Smooth muscle cell (in vitro differentiated cells): ENCODE results near the gene FRY. TPM values are rescaled to one million over a fixed set of nuclear protein-coding genes. Genes with fewer than 3 reads are reported as not detected.

Experiments used
- DNase-seq: peaks from one replicate; lab custom pipeline; 2025; ENCODE audit not compliant: unreplicated experiment; lab: John Stamatoyannopoulos, UW
- H2AFZ ChIP-seq: fragments of 200-600 bp; sonication (generic); 2 replicates; pipeline ENCODE4 v1.6.0; 2016; ENCODE audit warnings: antibody characterized with exemption, low read depth, mild to moderate bottlenecking
- H3F3A ChIP-seq: fragments of 200-600 bp; sonication (generic); 2 replicates; pipeline ENCODE4 v1.6.0; 2017; ENCODE audit warnings: antibody characterized with exemption, low read depth
- H3K27ac ChIP-seq: fragments of 200-600 bp; sonication (generic); 2 replicates; pipeline ENCODE4 v1.5.1; 2016; ENCODE audit warnings: low read depth, mild to moderate bottlenecking
- H3K27me3 ChIP-seq: fragments of 200-600 bp; sonication (generic); 2 replicates; pipeline ENCODE4 v1.6.1; 2016; ENCODE audit warnings: low read depth, mild to moderate bottlenecking
- H3K36me3 ChIP-seq: fragments of 200-600 bp; sonication (generic); 2 replicates; pipeline ENCODE4 v1.5.1; 2016; ENCODE audit warnings: low read depth
- H3K4me1 ChIP-seq: fragments of 200-600 bp; sonication (generic); 2 replicates; pipeline ENCODE4 v1.5.1; 2016; ENCODE audit warnings: low read depth
- H3K4me2 ChIP-seq: fragments of 200-600 bp; sonication (generic); 2 replicates; pipeline ENCODE4 v1.6.0; 2016; ENCODE audit warnings: mild to moderate bottlenecking
- H3K4me3 ChIP-seq: fragments of 200-600 bp; sonication (generic); 2 replicates; pipeline ENCODE4 v1.5.1; 2016; ENCODE audit warnings: mild to moderate bottlenecking
- H3K79me2 ChIP-seq: fragments of 200-600 bp; sonication (generic); 2 replicates; pipeline ENCODE4 v1.6.0; 2016; ENCODE audit warnings: low read depth, mild to moderate bottlenecking
- H3K9ac ChIP-seq: fragments of 200-600 bp; sonication (generic); 2 replicates; pipeline ENCODE4 v1.6.0; 2016; ENCODE audit warnings: low read depth
- H3K9me3 ChIP-seq: fragments of 200-600 bp; sonication (generic); replicated peaks from 2 replicates; pipeline ENCODE4 v1.5.1; 2016; ENCODE audit warnings: low read depth
- H4K20me1 ChIP-seq: fragments of 200-600 bp; sonication (generic); 2 replicates; pipeline ENCODE4 v1.6.0; 2016; ENCODE audit warnings: low read depth
- WGBS: methylation state at CpG from one replicate; pipeline ENCODE4 v1.1.7; 2016; ENCODE audit warnings: low lambda C conversion rate; 5-methylcytosine and 5-hydroxymethylcytosine counted together
- polyA plus RNA-seq: library from polyadenylated mRNA; unstranded; fragments of >200 nt; fragmentation: Nextera tagmentation; extraction: Ambion mirVana; gene quantifications from 2 replicates; pipeline ENCODE4 v1.2.1, GENCODE V29; 2016
- total RNA-seq: library from RNA; depleted of rRNA; stranded (reverse); fragments of >200 nt; gene quantifications from 2 replicates; pipeline ENCODE4 v1.2.3, GENCODE V29; 2014
- TF ChIP-seq, protein P1 (sequence below): fragments of 200-600 bp; sonication (generic); IDR thresholded peaks from 2 replicates; pipeline ENCODE4 v1.5.1; 2017; ENCODE audit warnings: borderline replicate concordance, mild to moderate bottlenecking, antibody characterized with exemption; ENCODE audit not compliant: insufficient read depth, poor library complexity, severe bottlenecking

The FRY gene
- total and polyA plus RNA-seq, 2 experiments from 2014 or later = 1.1 to 3.2 TPM

DNA sequence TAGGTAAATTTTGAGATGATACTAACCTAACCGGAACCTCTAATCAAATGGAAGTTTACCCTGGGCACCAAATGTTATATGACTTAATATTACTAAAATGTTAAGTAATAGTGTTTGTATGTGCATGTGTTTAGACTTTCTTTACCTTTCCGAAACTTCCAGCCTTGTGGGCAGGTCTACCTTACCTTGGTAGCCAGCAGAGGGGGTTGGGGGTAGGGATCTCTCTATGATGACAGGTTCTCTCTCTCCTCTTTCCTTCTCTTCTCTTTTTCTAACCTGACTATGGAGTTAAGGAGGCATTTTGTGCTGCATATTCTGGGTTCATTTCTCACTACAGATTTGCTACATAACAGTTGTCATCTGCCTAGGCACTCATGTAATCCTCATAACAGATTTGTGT, 6.8 kb upstream of the FRY start:
- H3K4me1 ChIP-seq = peaks cover 26% of the 10 kb centered on the region
- no peaks in the 10 kb centered on the region for H3K36me3 ChIP-seq
- H3K79me2 ChIP-seq = no peaks in the 10 kb centered on the region
- H3F3A ChIP-seq = no peaks in the 10 kb centered on the region
- H3K27ac ChIP-seq = no peak overlapping the region
- WGBS = 94% methylated on average over 2 of the region's 2 CpGs
- H3K9me3 ChIP-seq = no peaks in the 10 kb centered on the region
- no peak overlapping the region for H3K9ac ChIP-seq
- no peaks in the 10 kb centered on the region for H4K20me1 ChIP-seq
- TF ChIP-seq, protein P1, sequence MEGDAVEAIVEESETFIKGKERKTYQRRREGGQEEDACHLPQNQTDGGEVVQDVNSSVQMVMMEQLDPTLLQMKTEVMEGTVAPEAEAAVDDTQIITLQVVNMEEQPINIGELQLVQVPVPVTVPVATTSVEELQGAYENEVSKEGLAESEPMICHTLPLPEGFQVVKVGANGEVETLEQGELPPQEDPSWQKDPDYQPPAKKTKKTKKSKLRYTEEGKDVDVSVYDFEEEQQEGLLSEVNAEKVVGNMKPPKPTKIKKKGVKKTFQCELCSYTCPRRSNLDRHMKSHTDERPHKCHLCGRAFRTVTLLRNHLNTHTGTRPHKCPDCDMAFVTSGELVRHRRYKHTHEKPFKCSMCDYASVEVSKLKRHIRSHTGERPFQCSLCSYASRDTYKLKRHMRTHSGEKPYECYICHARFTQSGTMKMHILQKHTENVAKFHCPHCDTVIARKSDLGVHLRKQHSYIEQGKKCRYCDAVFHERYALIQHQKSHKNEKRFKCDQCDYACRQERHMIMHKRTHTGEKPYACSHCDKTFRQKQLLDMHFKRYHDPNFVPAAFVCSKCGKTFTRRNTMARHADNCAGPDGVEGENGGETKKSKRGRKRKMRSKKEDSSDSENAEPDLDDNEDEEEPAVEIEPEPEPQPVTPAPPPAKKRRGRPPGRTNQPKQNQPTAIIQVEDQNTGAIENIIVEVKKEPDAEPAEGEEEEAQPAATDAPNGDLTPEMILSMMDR = no peak
- H3K4me2 ChIP-seq = no peak overlapping the region
- no peak for DNase-seq
- no peak overlapping the region for H3K4me3 ChIP-seq
- H3K27me3 ChIP-seq = no peaks in the 10 kb centered on the region
- H2AFZ ChIP-seq = no peak overlapping the region

DNA sequence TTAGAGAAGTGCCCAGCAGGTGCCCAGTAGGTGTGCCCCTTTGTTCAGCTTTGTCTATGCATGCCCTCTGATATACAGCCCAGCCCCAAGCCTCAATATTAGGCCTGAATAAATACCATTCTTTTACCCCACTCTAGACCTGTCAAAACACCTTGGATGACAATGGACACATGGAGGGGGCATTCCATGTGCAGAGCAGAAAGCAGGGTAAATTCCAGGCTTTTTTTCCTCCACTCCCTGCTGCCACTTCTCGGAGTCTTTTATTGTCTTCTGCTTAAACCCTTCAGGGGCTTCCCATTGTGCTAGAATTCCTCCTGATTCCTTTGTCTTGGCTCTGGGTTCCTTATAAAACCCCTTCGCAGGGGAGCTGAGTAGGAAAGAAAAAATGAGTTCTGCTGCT, 5.8 kb upstream of the FRY start:
- Histone ChIP-seq H2AFZ (no peak overlapping the region), H3K27me3 (no peaks in the 10 kb centered on the region), H3K9me3 (no peaks in the 10 kb centered on the region), H3K79me2 (no peaks in the 10 kb centered on the region), H3F3A (no peaks in the 10 kb centered on the region), H4K20me1 (no peaks in the 10 kb centered on the region), H3K4me2 (no peak overlapping the region), H3K36me3 (no peaks in the 10 kb centered on the region), H3K9ac (no peak overlapping the region), H3K4me1 (peaks cover 35% of the 10 kb centered on the region), H3K4me3 (no peak overlapping the region), H3K27ac (no peak overlapping the region)
- WGBS = 50% methylated on average over 2 of the region's 2 CpGs
- TF ChIP-seq, protein P1 = no peak
- DNase-seq = no peak

DNA sequence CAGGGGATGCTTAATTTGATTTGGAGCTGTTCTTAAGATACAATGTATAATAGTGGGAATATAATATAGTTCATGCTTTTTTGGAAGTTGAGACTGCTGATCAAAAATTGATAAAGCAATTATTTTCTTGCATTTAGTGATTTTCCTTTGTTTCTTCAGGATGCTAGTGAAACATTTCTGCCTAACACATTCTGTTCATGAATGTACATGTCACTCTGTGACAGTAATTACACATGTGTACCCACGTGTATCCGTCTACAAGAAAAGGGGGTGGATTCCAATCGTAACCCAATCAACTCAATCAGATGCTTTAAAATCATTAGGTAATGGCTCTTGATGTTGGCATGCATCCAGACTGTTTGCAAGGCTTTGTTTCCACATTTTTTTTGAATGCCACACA, 5.0 kb upstream of the FRY start:
- DNase-seq = no peak
- Histone ChIP-seq H3K4me1 (peaks cover 33% of the 10 kb centered on the region), H3K4me3 (no peak overlapping the region), H3K36me3 (no peaks in the 10 kb centered on the region), H2AFZ (no peak overlapping the region), H3K9me3 (no peaks in the 10 kb centered on the region), H3K79me2 (no peaks in the 10 kb centered on the region), H4K20me1 (no peaks in the 10 kb centered on the region), H3K9ac (no peak overlapping the region), H3F3A (no peaks in the 10 kb centered on the region), H3K27me3 (no peaks in the 10 kb centered on the region), H3K4me2 (no peak overlapping the region), H3K27ac (no peak overlapping the region)
- WGBS = 86% methylated on average over 3 of the region's 3 CpGs
- TF ChIP-seq, protein P1 = no peak

DNA sequence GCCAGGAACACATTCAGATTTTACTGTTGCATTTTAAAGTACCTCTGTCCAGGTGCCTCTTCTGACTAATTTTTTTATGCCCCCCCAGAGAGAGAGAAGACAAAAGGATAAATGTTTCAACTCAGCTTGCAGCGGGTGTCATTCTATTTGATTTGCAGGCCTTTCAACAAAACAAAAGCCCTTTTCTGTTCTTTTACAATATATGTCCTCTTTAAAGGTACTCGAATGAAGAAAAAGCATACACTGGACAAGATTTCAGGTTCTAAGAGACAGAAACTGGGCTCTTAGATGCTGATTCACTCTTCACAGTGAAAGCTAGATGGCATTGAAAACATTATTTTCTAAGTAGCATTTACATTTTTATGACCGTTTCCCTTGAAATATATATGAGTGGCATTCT, 2.9 kb upstream of the FRY start:
- no peak overlapping the region for H3K9ac ChIP-seq
- H3K4me3 ChIP-seq = no peak overlapping the region
- peaks cover 27% of the 10 kb centered on the region for H3K4me1 ChIP-seq
- no peak for DNase-seq
- H2AFZ ChIP-seq = no peak overlapping the region
- TF ChIP-seq, protein P1 = no peak
- 88% methylated on average over 3 of the region's 3 CpGs for WGBS
- H3F3A ChIP-seq = no peaks in the 10 kb centered on the region
- H4K20me1 ChIP-seq = no peaks in the 10 kb centered on the region
- no peaks in the 10 kb centered on the region for H3K79me2 ChIP-seq
- H3K27me3 ChIP-seq = peaks cover 11% of the 10 kb centered on the region
- no peaks in the 10 kb centered on the region for H3K36me3 ChIP-seq
- H3K9me3 ChIP-seq = no peaks in the 10 kb centered on the region
- no peak overlapping the region for H3K27ac ChIP-seq
- no peak overlapping the region for H3K4me2 ChIP-seq
